HG03565 (cell line): ENCODE data around the gene NLN.
"Not testable (repeated sequence)": the region's sequence is repeated elsewhere in the genome, so short reads cannot be mapped to it uniquely, and the experiment has no call there.

Source experiments
- ATAC-seq: cut with Tn5 transposase; IDR thresholded peaks from one replicate; pipeline ENCODE4 v1.9.1; 2021; ENCODE audit warnings: mild to moderate bottlenecking, moderate library complexity; ENCODE audit not compliant: unreplicated experiment

Gene NLN

GRCh38 chr5:65866837-65867521 lies 145.0 kb downstream of the NLN start:
- no peak for ATAC-seq

- ATAC-seq, result no peak
Observed at GRCh38 chr5:65867542-65868195, 145.7 kb downstream of the NLN start.

DNA sequence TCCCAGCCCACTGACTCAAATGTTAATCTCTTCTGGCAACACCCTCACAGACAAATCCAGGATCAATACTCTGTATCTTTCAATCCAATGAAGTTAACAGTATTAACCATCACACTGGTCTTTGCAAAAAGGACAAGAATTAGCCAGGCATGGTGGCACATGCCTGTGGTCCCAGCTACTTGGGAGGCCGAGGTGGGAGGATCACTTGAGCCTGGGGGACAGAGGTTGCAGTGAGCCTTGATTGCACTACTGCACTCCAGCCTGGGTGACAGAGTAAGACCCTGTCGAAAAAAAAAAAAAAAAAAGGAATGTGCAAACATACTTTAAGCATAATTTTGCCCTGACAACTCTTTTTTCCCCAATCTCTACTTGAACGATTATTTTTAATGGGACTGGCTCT lies 146.5 kb downstream of the NLN start:
- ATAC-seq, result no peak

- ATAC-seq, result no peak
Observed at GRCh38 chr5:65871182-65871581, 149.2 kb downstream of the NLN start.

GRCh38 chr5:65871776-65872175 lies 149.8 kb downstream of the NLN start:
- ATAC-seq, result not testable (repeated sequence)

DNA sequence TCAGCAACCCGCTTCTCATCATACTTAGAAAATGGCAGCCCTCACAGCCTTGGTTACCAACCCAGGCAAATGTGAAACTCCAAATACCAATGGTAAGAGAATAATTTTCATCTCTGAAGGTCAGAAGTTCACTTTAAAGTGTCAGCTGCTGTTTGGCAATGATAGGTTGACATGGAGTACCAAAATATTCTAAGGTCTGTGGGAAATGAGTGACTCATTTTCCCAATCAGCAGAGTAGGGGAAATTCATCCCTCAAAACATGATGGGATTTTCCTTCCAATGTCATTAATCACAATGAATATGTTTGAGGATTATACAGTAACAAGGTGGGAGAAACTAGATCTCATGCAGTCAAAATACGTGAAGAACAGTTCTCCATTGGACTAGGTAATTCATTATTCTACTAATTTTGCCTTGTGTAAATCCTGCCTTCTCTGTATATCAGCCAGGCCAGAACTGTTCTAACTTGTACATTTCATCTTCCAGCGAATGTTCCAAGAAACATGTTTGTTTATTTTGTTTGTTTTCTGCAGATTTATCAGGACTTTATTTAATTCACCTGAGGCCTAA lies 151.3 kb downstream of the NLN start:
- ATAC-seq, result no peak

DNA sequence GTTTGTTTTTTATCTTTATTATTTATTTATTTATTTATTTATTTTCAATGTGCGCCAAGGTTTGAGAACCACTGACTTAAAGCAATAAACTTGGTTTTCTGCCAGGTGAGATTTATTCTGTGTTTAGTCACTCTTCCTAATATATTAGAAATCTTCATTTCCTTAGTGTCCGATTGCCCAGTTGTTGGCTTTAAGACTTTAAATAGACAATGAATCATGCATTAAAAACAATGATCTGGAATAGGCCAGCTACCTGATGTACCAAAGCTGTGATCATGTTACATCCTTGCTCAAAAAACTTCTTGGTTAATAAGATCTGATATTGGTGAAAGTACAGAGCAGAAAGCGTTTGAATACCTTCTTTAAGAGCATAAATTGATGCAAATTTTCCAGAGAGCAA lies 152.2 kb downstream of the NLN start:
- ATAC-seq, result no peak

DNA sequence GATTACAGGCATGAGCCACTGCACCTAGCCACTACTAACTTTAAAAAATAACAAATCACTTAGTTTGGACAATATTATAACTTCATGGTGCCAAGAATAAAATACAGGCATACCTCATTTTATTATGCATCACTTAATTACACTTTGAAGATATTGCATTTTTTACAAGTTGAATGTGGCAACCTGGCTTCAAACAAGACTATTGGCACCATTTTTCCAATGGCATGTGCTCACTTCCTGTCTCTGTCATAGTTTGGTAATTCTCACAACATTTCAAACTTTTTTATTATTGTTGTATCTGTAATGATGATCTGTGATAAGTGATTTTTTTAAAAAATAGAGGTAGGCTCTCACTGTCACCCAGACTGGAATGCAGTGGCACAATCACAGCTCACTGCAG lies 154.5 kb downstream of the NLN start:
- no peak for ATAC-seq

DNA sequence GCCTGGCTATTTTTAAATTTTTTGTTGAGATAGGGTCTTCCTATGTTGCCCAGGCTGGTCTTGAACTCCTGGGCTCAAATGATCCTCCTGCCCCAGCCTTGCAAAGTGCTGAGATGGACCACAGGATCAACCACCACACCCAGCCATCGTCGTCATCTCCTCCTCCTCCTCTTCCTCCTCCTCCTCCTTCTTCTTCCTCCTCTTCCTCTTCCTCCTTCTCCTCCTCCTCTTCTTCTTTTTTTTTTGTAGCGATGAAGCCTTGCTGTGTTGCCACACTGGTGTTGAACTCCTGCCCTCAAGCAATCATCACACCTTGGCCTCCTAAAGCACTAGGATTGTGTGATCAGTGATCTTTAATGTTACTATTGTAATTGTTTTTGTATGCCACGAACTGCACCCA lies 155.0 kb downstream of the NLN start:
- ATAC-seq, result no peak
